Measurements from ENCODE around the gene THBD.

Gene THBD

DNA sequence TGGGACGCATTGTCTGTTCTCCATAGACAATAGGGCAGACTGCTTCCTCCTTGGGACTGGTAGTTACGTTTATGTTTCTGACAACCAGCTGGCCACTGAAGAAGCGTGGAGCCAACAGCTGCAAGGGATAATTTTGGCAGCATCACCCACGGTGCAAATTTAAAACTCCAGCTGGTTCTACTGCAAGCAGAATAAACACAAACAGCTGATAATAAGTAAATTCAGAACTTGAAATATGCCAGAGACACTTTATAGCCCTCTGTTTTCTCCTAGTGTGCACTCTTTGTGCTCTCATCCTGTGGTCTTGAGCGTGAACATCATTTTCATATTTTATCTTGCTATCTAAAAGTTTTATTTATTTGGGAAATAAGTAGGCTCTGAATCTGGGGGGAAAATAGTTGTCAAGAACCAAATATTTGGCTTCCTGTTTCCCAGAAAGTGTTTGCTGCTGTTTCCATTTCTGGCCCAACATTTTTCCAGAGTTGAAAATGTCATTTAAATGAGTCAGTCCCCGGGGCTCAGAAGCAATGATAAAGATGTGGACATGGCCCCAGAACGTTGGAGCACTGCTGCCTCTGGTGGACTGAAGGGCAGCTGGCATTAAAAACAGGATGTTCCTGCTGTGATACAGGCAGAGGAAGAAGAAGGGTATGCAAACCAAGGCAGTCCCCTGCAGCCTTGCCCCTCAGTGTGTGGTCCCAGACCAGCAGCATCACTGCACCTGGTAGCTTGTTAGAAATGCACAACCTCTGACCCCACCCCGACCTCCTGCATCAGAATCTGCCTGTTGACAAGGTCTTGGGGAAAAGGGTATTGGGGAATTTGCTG lies 12.5 kb upstream of the THBD start:
- TF ChIP-seq GATA1 (IDR thresholded peaks at IDR 0.05; ENCODE audit: low read depth, low read length): no peak
- TF ChIP-seq POLR2A (IDR thresholded peaks at IDR 0.05; ENCODE audit: low read length): no peak
- peak; percentile 54 to 68 for DNase-seq

GRCh38 chr20:23061262-23061661 lies 11.8 kb upstream of the THBD start:
- no peak for TF ChIP-seq POLR2A (IDR thresholded peaks at IDR 0.05; ENCODE audit: low read length)
- TF ChIP-seq GATA1 (IDR thresholded peaks at IDR 0.05; ENCODE audit: low read depth, low read length): no peak
- DNase-seq: no peak

- DNase-seq: peak; percentile 79 to 82
- TF ChIP-seq GATA1 (IDR thresholded peaks at IDR 0.05; ENCODE audit: low read depth, low read length) (no peak), POLR2A (IDR thresholded peaks at IDR 0.05; ENCODE audit: low read length) (no peak)
Observed at GRCh38 chr20:23060629-23061028, 11.2 kb upstream of the THBD start.

GRCh38 chr20:23059846-23060245 lies 10.4 kb upstream of the THBD start:
- peak in 1 of 2 experiments; percentile 45 for DNase-seq
- TF ChIP-seq POLR2A (IDR thresholded peaks at IDR 0.05; ENCODE audit: low read length) (no peak), GATA1 (IDR thresholded peaks at IDR 0.05; ENCODE audit: low read depth, low read length) (no peak)

- DNase-seq: no peak
- TF ChIP-seq POLR2A (IDR thresholded peaks at IDR 0.05; ENCODE audit: low read length) (no peak), GATA1 (IDR thresholded peaks at IDR 0.05; ENCODE audit: low read depth, low read length) (no peak)
Observed at GRCh38 chr20:23059001-23059400, 9.5 kb upstream of the THBD start.

GRCh38 chr20:23058240-23058639 lies 8.8 kb upstream of the THBD start:
- DNase-seq: no peak
- TF ChIP-seq POLR2A (IDR thresholded peaks at IDR 0.05; ENCODE audit: low read length): no peak
- no peak for TF ChIP-seq GATA1 (IDR thresholded peaks at IDR 0.05; ENCODE audit: low read depth, low read length)

GRCh38 chr20:23052904-23053303 lies 3.4 kb upstream of the THBD start:
- TF ChIP-seq POLR2A (IDR thresholded peaks at IDR 0.05; ENCODE audit: low read length) (no peak), GATA1 (IDR thresholded peaks at IDR 0.05; ENCODE audit: low read depth, low read length) (no peak)
- no peak for DNase-seq

DNA sequence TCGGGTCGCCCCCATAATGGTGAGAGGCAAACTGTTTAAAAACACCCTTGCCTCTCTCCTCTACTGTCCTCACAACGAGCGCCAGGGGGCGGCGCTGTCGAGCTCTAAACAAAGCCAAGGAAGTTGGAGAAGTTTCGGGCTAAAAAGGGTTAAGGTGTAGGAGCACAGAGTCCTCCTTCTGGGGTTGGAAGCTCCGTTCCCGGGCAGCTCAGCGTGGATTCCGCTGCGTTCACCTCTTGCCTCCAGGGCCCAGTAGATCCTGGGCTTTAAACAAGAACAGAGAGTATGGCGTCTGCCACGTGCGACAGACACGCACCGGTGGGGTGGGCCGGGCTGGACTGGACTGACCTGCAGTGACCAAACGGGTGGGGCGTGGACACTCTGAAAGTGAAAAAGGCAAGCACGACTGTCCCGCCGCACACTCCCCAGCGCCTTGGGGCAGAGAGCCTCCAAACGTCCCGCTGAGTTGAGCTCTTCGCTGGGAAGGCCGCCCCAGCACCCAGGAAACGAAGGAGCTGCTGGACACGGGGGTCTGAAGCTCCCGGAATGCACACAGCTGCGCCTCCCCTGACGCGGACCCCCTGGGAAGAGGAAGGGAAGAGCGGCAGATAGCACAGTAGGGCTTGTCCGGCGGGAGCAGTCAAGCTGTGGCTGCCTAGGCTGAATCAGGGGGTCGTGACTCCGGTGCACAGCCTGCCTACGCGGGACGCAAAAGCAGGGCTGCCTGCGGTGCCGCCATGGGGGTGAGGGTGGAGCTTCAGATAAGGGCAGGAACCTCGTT lies 1.6 kb upstream of the THBD start:
- peak; percentile 86 to 92 for DNase-seq
- TF ChIP-seq GATA1 (IDR thresholded peaks at IDR 0.05; ENCODE audit: low read depth, low read length): no peak
- peak; percentile 16 for TF ChIP-seq POLR2A (IDR thresholded peaks at IDR 0.05; ENCODE audit: low read length)

GRCh38 chr20:23050076-23050838 lies 785 bp upstream of the THBD start:
- TF ChIP-seq GATA1 (IDR thresholded peaks at IDR 0.05; ENCODE audit: low read depth, low read length) (no peak), POLR2A (IDR thresholded peaks at IDR 0.05; ENCODE audit: low read length) (no peak)
- peak; percentile 67 to 82 for DNase-seq

- DNase-seq: peak; percentile 78 to 88
Observed at GRCh38 chr20:23048283-23049200, 930 bp downstream of the THBD start.

DNA sequence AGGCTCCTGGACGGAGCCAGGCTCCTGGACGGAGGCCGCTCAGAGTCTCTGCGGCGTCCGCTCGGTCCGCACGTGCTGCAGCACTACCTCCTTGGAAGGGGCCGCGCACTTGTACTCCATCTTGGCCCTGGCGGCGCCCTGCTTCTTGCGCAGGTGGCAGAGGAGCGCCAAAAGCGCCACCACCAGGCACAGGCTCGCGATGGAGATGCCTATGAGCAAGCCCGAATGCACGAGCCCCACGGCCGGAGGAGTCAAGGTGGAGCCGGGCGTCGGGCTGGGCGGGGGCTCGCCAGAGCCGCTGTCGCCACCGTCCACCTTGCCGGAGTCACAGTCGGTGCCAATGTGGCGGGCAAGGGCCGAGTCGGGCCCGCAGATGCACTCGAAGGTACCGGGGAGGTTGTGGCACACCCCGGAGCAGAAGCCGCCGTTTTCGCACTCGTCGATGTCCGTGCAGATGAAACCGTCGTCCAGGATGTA lies 1.7 kb downstream of the THBD start:
- peak; percentile 30 to 36 for DNase-seq

More at GRCh38 chr20:23048283-23049200, 930 bp downstream of the THBD start:
- TF ChIP-seq POLR2A (IDR thresholded peaks at IDR 0.05; ENCODE audit: low read length) (no peak), GATA1 (IDR thresholded peaks at IDR 0.05; ENCODE audit: low read depth, low read length) (no peak)

DNA sequence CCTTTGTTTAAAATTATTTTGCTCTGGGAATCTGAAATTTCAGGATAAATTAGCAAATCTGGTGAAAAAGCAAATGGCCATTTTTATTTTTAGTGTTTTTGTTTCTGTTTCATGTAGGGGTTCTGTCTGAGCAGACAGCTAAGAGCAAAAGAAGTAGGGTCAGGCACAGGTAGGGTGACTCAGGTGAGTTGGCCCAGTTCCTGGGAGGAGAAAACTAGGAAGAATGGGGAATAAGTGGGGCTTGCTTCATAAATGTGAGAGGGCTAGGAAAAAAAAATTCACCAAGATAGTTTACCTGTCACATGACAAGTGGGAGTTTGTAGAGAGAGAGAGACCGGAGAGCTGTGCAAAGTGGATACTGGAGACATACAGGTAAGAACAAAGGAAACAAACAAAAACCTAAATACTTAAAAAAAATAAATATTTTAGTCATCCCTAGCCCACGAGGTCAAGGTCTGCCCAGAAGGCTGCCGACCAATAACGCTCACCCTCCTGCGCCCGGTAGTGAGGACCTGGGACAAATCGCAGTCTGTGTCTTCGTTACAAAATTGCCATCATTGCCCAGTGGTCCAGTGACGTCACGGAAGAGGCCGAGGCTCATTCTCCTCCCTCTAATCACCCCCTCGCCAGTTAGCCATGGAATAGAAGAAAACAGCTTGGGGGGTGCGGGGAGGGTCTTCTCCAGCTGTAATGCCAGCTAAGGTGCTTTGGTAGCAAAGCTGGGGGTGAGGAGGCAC lies 2.3 kb downstream of the THBD start:
- TF ChIP-seq GATA1 (IDR thresholded peaks at IDR 0.05; ENCODE audit: low read depth, low read length) (no peak), POLR2A (IDR thresholded peaks at IDR 0.05; ENCODE audit: low read length) (no peak)
- no peak for DNase-seq

More for the DNA sequence above, 1.7 kb downstream of the THBD start:
- no peak for TF ChIP-seq POLR2A (IDR thresholded peaks at IDR 0.05; ENCODE audit: low read length)
- no peak for TF ChIP-seq GATA1 (IDR thresholded peaks at IDR 0.05; ENCODE audit: low read depth, low read length)
